BE2C (cell line): ENCODE measurements around the gene ATP2B3.

ENCODE experiments used
- DNase-seq: peaks from one replicate; pipeline ENCODE4 v3.0.0-alpha.2; 2020
- H3K27me3 ChIP-seq: fragments of 250-450 bp; sonication (Bioruptor Pico); 2 replicates; pipeline ENCODE4 v1.5.1; 2020; ENCODE audit warnings: mild to moderate bottlenecking
- H3K36me3 ChIP-seq: fragments of 250-450 bp; sonication (Bioruptor Pico); 2 replicates; pipeline ENCODE4 v1.5.1; 2020; ENCODE audit warnings: mild to moderate bottlenecking
- H3K4me1 ChIP-seq: fragments of 250-450 bp; sonication (Bioruptor Pico); 2 replicates; pipeline ENCODE4 v1.5.1; 2020
- H3K4me3 ChIP-seq: 2 replicates; pipeline ENCODE4 v1.5.1; 2011; ENCODE audit warnings: low read depth, low read length
- H3K9me3 ChIP-seq: fragments of 250-450 bp; sonication (Bioruptor Pico); 2 replicates; pipeline ENCODE4 v1.5.1; 2020
- CTCF ChIP-seq: IDR thresholded peaks from 2 replicates; pipeline ENCODE4 v1.5.1; 2012; ENCODE audit warnings: mild to moderate bottlenecking, low read depth, low read length

The ATP2B3 gene

GRCh38 chrX:153626863-153627674 lies 109.6 kb downstream of the ATP2B3 start:
- no peaks in the 10 kb centered on the region for H3K4me1 ChIP-seq
- H3K36me3 ChIP-seq, result no peaks in the 10 kb centered on the region
- no peak overlapping the region for H3K4me3 ChIP-seq
- no peaks in the 10 kb centered on the region for H3K9me3 ChIP-seq
- no peak for DNase-seq
- H3K27me3 ChIP-seq, result no peaks in the 10 kb centered on the region
- no peak for TF ChIP-seq CTCF

DNA sequence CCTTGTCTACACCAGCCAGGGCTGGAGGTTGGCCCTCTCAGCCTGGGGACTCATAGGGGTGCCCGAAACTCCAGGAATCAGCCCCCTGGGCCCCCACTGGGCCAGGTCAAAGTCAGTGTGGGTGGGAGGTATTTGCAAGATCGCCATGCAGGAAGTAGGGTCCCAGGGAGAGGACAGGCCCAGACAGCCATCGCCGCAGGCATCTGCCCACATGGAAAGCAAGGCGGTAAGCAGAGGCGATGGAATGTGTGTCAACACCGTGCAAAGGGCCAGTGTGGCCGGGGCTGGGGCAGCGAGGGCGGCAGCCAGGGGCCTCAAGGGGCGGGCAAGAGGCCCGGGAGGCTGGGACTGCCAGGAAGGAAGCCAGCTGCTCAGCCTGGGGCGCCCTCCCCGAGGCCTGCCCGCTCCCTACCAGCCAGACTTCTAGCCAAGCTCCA lies 110.3 kb downstream of the ATP2B3 start:
- no peaks in the 10 kb centered on the region for H3K27me3 ChIP-seq
- no peak for TF ChIP-seq CTCF

GRCh38 chrX:153628129-153628528 lies 110.7 kb downstream of the ATP2B3 start:
- DNase-seq, result no peak
- H3K27me3 ChIP-seq, result no peaks in the 10 kb centered on the region
- H3K9me3 ChIP-seq, result no peaks in the 10 kb centered on the region
- no peak for TF ChIP-seq CTCF
- no peaks in the 10 kb centered on the region for H3K4me1 ChIP-seq
- H3K36me3 ChIP-seq, result no peaks in the 10 kb centered on the region
- H3K4me3 ChIP-seq, result no peak overlapping the region

More for the DNA sequence above, 110.3 kb downstream of the ATP2B3 start:
- no peaks in the 10 kb centered on the region for H3K9me3 ChIP-seq
- no peaks in the 10 kb centered on the region for H3K4me1 ChIP-seq
- no peak for DNase-seq
- H3K36me3 ChIP-seq, result no peaks in the 10 kb centered on the region
- H3K4me3 ChIP-seq, result no peak overlapping the region

GRCh38 chrX:153628665-153629064 lies 111.2 kb downstream of the ATP2B3 start:
- Histone ChIP-seq H3K4me3 (no peak overlapping the region), H3K4me1 (no peaks in the 10 kb centered on the region), H3K36me3 (no peaks in the 10 kb centered on the region), H3K27me3 (no peaks in the 10 kb centered on the region), H3K9me3 (no peaks in the 10 kb centered on the region)
- DNase-seq, result no peak
- TF ChIP-seq CTCF, result no peak

GRCh38 chrX:153631346-153631745 lies 113.9 kb downstream of the ATP2B3 start:
- Histone ChIP-seq H3K36me3 (no peaks in the 10 kb centered on the region), H3K9me3 (no peaks in the 10 kb centered on the region), H3K4me3 (no peak overlapping the region), H3K4me1 (no peaks in the 10 kb centered on the region), H3K27me3 (no peaks in the 10 kb centered on the region)
- DNase-seq, result no peak
- no peak for TF ChIP-seq CTCF

GRCh38 chrX:153631907-153632594 lies 114.6 kb downstream of the ATP2B3 start:
- H3K4me3 ChIP-seq, result no peak overlapping the region
- no peak for TF ChIP-seq CTCF
- H3K27me3 ChIP-seq, result no peaks in the 10 kb centered on the region
- H3K36me3 ChIP-seq, result no peaks in the 10 kb centered on the region
- H3K9me3 ChIP-seq, result no peaks in the 10 kb centered on the region
- no peaks in the 10 kb centered on the region for H3K4me1 ChIP-seq
- no peak for DNase-seq
